Mesothelial cell of epicardium (in vitro differentiated cells): ENCODE results near the gene TLL2. TPM values are rescaled to one million over a fixed set of nuclear protein-coding genes. Genes with fewer than 3 reads are reported as not detected.

Experiments
- DNase-seq, 2 experiments: peaks; one replicate each; pipeline ENCODE4 v3.0.0; 2021; ENCODE audit warnings: low spot score in 2 of 2; ENCODE audit not compliant: unreplicated experiment in 2 of 2
- H3K27ac Mint-ChIP-seq: 2 replicates; pipeline ENCODE4 v1.8.0; 2021; ENCODE audit warnings: mixed read lengths
- H3K27me3 Mint-ChIP-seq: 2 replicates; pipeline ENCODE4 v1.8.0; 2021; ENCODE audit warnings: low read depth, mixed read lengths
- H3K36me3 Mint-ChIP-seq: 2 replicates; pipeline ENCODE4 v1.8.0; 2021; ENCODE audit warnings: mixed read lengths
- H3K4me1 Mint-ChIP-seq: 2 replicates; pipeline ENCODE4 v1.8.0; 2021; ENCODE audit warnings: mixed read lengths
- H3K4me3 Mint-ChIP-seq: 2 replicates; pipeline ENCODE4 v1.8.0; 2021; ENCODE audit warnings: mild to moderate bottlenecking, moderate library complexity, mixed read lengths
- H3K9me3 Mint-ChIP-seq: 2 replicates; pipeline ENCODE4 v1.8.0; 2021; ENCODE audit warnings: mixed read lengths
- total RNA-seq: library from RNA; stranded (reverse); gene quantifications from 3 replicates; pipeline ENCODE4 v1.2.1, GENCODE V29; 2021
- TF ChIP-seq, protein P1 (sequence below): fragments of 200-600 bp; sonication (generic); IDR thresholded peaks from one replicate; pipeline ENCODE4 v1.5.0; 2021; ENCODE audit warnings: antibody characterized with exemption; ENCODE audit not compliant: unreplicated experiment

TLL2 gene
- total RNA-seq, 1 donor from 2014 or later: 1.4 TPM

DNA sequence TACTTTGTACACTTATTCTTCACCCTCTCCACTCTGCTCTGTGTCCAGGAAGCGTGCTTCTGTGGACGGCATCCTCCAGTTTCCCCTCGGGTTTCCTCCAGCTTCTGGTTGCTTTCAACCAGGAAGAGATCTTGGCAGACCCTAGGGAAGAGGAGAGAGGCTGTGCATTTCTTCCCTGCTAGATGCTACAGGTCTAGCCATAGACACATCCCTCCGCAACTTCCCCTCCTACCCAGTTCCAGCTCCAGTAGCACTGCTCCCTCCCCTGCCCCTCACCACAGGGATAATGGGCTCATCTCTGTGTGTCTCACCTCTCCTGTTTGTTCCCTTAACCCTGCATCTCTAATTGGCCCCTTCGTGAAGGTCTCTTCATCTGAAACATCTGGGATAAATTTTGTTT is 16.3 kb downstream of the TLL2 start:
- H3K9me3 Mint-ChIP-seq: no peaks in the 10 kb centered on the region
- peaks cover 58% of the 10 kb centered on the region for H3K27me3 Mint-ChIP-seq
- TF ChIP-seq, protein P1, sequence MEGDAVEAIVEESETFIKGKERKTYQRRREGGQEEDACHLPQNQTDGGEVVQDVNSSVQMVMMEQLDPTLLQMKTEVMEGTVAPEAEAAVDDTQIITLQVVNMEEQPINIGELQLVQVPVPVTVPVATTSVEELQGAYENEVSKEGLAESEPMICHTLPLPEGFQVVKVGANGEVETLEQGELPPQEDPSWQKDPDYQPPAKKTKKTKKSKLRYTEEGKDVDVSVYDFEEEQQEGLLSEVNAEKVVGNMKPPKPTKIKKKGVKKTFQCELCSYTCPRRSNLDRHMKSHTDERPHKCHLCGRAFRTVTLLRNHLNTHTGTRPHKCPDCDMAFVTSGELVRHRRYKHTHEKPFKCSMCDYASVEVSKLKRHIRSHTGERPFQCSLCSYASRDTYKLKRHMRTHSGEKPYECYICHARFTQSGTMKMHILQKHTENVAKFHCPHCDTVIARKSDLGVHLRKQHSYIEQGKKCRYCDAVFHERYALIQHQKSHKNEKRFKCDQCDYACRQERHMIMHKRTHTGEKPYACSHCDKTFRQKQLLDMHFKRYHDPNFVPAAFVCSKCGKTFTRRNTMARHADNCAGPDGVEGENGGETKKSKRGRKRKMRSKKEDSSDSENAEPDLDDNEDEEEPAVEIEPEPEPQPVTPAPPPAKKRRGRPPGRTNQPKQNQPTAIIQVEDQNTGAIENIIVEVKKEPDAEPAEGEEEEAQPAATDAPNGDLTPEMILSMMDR: no peak
- no peak overlapping the region for H3K27ac Mint-ChIP-seq
- no peaks in the 10 kb centered on the region for H3K4me1 Mint-ChIP-seq
- DNase-seq: no peak
- no peaks in the 10 kb centered on the region for H3K36me3 Mint-ChIP-seq
- H3K4me3 Mint-ChIP-seq: no peak overlapping the region

DNA sequence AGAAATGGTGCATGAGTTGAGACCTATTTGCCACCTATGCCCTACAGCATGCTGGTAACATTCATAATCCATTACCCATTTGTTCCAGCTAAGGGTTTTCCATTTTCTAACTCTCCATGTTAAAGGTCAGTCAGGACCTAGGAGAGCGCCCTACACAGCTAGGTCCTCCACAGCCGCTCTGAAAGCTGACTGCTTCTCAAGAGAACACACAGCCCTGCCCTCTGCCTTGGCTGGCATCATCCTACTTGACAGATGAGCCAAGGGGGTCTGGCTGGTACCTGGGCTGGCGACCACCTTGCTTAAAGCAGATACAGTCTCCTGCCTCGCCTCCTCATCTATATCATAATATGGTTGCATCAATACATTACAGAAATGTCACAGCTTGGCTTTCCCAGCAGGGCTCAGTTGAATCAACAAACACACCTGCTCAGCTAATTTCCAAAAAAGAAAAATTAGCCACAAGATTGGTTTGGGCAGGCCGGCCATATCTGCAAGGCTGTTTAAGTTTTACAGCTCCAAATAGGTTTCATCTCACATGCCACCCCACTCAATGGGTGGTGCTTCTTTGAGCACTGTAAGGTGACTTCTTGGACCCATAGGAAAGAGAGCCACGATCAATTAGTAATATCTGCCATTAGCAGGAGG is 17.3 kb downstream of the TLL2 start:
- peaks cover 53% of the 10 kb centered on the region for H3K27me3 Mint-ChIP-seq
- DNase-seq: no peak
- H3K4me1 Mint-ChIP-seq: no peaks in the 10 kb centered on the region
- H3K27ac Mint-ChIP-seq: no peak overlapping the region
- TF ChIP-seq, protein P1: no peak
- no peaks in the 10 kb centered on the region for H3K36me3 Mint-ChIP-seq
- no peaks in the 10 kb centered on the region for H3K9me3 Mint-ChIP-seq
- H3K4me3 Mint-ChIP-seq: no peak overlapping the region

DNA sequence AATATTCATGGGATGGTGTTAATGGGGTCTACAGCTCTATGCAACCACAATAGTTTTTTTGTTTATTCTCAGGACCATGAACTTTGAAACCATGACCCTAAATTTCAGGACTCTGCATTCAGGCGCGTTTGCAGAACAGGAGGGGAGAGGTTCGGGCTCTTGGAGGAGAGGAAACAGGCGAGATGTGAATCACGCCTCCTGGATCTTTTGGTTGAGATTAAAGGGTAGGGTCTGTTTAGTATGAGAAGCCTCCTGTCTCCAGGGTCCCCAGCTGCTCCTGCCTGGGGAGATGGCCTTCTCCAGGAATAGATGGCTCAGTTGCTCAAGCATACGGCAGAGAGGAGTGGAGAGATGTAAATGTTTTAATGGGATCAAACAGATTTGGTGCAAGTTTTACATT is 18.2 kb downstream of the TLL2 start:
- no peak for DNase-seq
- H3K4me3 Mint-ChIP-seq: no peak overlapping the region
- H3K27ac Mint-ChIP-seq: no peak overlapping the region
- H3K9me3 Mint-ChIP-seq: no peaks in the 10 kb centered on the region
- no peaks in the 10 kb centered on the region for H3K36me3 Mint-ChIP-seq
- TF ChIP-seq, protein P1: no peak
- peaks cover 56% of the 10 kb centered on the region for H3K27me3 Mint-ChIP-seq
- H3K4me1 Mint-ChIP-seq: no peaks in the 10 kb centered on the region

DNA sequence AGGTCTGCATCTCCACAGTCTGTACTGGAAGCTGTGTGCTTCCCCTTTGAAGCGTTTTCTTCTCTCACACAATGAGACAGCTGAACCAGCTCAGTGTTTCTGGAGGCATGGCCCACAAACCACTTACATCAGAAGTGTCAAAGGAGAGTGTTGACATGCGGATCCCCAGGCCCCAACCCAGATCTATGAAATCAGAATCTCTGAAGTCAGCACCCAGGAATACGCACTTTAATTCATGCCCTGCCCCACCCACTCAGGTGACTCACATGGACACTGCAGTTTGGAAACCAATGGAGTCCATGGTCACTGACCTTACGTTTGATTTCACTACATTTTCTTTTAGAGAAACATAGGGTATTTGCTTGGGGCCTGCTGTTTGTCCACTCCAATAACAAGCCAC is 19.0 kb downstream of the TLL2 start:
- TF ChIP-seq, protein P1: no peak
- Mint-ChIP-seq H3K36me3 (no peaks in the 10 kb centered on the region), H3K27me3 (peaks cover 56% of the 10 kb centered on the region), H3K4me3 (no peak overlapping the region), H3K4me1 (no peaks in the 10 kb centered on the region), H3K27ac (no peak overlapping the region), H3K9me3 (no peaks in the 10 kb centered on the region)
- no peak for DNase-seq

DNA sequence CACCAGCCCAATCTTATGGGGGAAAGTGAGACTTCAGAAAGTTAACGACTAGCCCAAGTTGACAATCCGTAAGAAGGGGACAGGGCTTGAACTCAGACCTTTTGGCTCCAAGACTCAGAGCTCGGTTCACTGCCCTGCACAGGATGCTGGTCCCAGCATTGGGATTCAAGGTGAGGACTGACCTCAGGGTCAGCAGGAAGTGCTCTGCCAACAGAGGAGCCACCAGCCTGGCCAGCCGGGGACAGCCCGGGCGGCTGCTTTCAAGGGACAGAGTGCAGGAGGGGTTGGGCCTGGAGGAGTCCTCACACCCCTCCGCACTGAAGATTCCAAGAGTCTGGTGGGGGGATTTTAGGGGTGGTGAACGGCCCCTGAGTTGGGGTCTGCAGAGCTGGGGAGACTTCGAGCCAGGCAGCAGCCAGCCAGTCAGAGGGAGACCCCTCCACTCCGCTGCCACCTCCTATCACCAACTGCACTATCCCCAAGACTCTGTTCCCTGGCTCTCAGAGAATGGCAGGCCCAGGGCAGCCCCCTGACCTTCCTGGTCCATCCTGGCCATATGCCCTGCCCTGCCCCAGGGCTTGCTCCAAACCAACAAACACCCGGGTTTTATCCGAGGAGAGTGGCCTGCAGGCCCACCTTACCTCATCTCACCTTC is 19.7 kb downstream of the TLL2 start:
- Mint-ChIP-seq H3K36me3 (no peaks in the 10 kb centered on the region), H3K4me3 (no peak overlapping the region), H3K27me3 (peaks cover 53% of the 10 kb centered on the region), H3K9me3 (no peaks in the 10 kb centered on the region), H3K27ac (no peak overlapping the region), H3K4me1 (no peaks in the 10 kb centered on the region)
- TF ChIP-seq, protein P1: no peak
- DNase-seq: no peak
